GM12878 (cell line): Measurements from ENCODE around the gene TOM1L2. TPM values are rescaled to one million over a fixed set of nuclear protein-coding genes. Genes with fewer than 3 reads are reported as not detected.

Experiments
- BRCA1 ChIP-seq: IDR thresholded peaks from 2 replicates; pipeline ENCODE4 v1.6.1; 2011; ENCODE audit warnings: low read depth, low read length, improper control_type of control experiment
- MXI1 ChIP-seq: fragments of 150-350 bp; IDR thresholded peaks from 2 replicates; pipeline ENCODE4 v1.6.1; 2011; ENCODE audit warnings: low read depth, mild to moderate bottlenecking, inconsistent platforms, low read length, improper control_type of control experiment
- SMAD1 ChIP-seq: fragments of 450-650 bp; IDR thresholded peaks from 2 replicates; pipeline ENCODE4 v1.6.1; 2018; ENCODE audit warnings: mild to moderate bottlenecking, low read depth; ENCODE audit not compliant: partially characterized antibody
- STAT3 ChIP-seq: IDR thresholded peaks from 2 replicates; pipeline ENCODE4 v1.6.1; 2011; ENCODE audit warnings: low read depth, low read length, improper control_type of control experiment
- polyA plus RNA-seq, 11 experiments: library from polyadenylated mRNA; depleted of rRNA in 4 of 11; unstranded in 6 of 11; stranded (reverse) in 5 of 11; fragments of >200 nt; fragmentation: Nextera tagmentation in 4 of 11; fragmentation: Illumina TruSeq in 1 of 11; extraction: Ambion mirVana in 4 of 11; extraction: Trizol in 1 of 11; gene quantifications; 1 replicate in 1 of 11; 2 replicates in 10 of 11; pipeline versions ENCODE4 v1.2.1 to v1.2.3, GENCODE V29; 2011 to 2016; ENCODE audit warnings: inconsistent platforms in 2 of 11, missing spikeins in 2 of 11, low read depth in 1 of 11
- total RNA-seq, 4 experiments: library from RNA; depleted of rRNA in 3 of 4; stranded (reverse); fragments of >200 nt in 3 of 4; fragmentation: Illumina TruSeq in 1 of 4; extraction: Trizol in 1 of 4; gene quantifications; 2 replicates each; pipeline versions ENCODE4 v1.2.1 to v1.2.3, GENCODE V29; 2013 to 2021
- TF ChIP-seq, protein P1 (sequence below): fragments of 450-650 bp; IDR thresholded peaks from 2 replicates; pipeline ENCODE4 v1.6.1; 2017; ENCODE audit warnings: antibody characterized with exemption, mild to moderate bottlenecking, moderate library complexity
- TF ChIP-seq, protein P2 (sequence below): IDR thresholded peaks from 2 replicates; pipeline ENCODE4 v1.6.1; 2011; ENCODE audit warnings: borderline replicate concordance, low read depth, mild to moderate bottlenecking, moderate library complexity, low read length; ENCODE audit not compliant: insufficient read depth, poor library complexity, severe bottlenecking
- TF ChIP-seq, protein P3 (sequence below): fragments of 450-650 bp; IDR thresholded peaks from 2 replicates; pipeline ENCODE4 v1.6.1; 2014; ENCODE audit warnings: mild to moderate bottlenecking
- TF ChIP-seq, protein P4 (sequence below): IDR thresholded peaks from 2 replicates; pipeline ENCODE4 v1.6.1; 2012; ENCODE audit warnings: improper control_type of control experiment, low read depth, low read length; ENCODE audit not compliant: insufficient replicate concordance
- TF ChIP-seq, protein P5 (sequence below): fragments of 450-650 bp; formaldehyde crosslinking; IDR thresholded peaks from 2 replicates; pipeline ENCODE4 v1.4.0; 2022; ENCODE audit warnings: mild to moderate bottlenecking, moderate library complexity

The TOM1L2 gene
- total and polyA plus RNA-seq, 10 of the 15 experiments (the other 5 are each of a cell fraction or from before 2014, with no cell fraction given) = 0.19 to 19.2 (median 8.1) TPM

DNA sequence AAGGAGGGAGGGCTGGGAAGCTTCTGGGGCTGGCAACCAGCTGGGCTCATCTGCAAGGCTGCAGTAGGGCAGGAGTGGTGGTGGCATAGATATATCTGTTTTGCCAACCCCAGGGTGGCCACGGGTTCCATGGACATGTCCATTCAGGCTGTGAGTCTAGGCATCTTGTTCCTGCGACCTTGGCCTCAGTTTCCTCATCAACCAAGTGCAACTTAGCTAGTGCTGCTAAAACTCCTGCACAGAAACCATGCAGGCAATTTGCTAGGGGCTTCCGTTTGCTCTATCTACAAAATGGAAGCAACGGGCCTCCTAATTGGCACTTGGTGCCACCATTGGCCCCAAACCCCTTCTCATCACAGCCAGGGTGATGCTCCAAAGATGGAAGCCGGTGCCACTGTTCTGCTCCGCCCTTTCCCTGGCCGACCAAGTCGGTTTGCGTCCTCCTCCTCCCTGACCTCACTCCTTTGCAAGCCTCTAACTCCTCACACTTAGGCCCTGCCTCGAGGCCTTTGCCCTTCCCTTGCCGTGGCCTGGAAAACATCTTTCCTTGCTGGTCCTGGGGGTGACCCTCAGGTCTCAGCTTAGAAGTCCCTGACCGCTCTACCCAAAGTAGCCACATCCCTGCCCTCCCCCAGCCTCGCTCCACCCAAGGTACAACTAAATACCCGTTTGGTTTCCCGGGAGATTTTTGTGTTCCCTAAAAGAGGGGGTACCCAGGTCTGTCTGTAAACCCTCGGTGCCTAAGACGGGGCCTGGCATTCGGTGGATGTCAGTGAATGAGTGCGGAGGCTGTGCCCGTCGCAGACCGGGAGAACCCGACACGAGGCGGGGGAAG lies 136.6 kb downstream of the TOM1L2 start (continued):
- TF ChIP-seq, protein P1, sequence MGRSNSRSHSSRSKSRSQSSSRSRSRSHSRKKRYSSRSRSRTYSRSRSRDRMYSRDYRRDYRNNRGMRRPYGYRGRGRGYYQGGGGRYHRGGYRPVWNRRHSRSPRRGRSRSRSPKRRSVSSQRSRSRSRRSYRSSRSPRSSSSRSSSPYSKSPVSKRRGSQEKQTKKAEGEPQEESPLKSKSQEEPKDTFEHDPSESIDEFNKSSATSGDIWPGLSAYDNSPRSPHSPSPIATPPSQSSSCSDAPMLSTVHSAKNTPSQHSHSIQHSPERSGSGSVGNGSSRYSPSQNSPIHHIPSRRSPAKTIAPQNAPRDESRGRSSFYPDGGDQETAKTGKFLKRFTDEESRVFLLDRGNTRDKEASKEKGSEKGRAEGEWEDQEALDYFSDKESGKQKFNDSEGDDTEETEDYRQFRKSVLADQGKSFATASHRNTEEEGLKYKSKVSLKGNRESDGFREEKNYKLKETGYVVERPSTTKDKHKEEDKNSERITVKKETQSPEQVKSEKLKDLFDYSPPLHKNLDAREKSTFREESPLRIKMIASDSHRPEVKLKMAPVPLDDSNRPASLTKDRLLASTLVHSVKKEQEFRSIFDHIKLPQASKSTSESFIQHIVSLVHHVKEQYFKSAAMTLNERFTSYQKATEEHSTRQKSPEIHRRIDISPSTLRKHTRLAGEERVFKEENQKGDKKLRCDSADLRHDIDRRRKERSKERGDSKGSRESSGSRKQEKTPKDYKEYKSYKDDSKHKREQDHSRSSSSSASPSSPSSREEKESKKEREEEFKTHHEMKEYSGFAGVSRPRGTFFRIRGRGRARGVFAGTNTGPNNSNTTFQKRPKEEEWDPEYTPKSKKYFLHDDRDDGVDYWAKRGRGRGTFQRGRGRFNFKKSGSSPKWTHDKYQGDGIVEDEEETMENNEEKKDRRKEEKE = no peak
- TF ChIP-seq, protein P2, sequence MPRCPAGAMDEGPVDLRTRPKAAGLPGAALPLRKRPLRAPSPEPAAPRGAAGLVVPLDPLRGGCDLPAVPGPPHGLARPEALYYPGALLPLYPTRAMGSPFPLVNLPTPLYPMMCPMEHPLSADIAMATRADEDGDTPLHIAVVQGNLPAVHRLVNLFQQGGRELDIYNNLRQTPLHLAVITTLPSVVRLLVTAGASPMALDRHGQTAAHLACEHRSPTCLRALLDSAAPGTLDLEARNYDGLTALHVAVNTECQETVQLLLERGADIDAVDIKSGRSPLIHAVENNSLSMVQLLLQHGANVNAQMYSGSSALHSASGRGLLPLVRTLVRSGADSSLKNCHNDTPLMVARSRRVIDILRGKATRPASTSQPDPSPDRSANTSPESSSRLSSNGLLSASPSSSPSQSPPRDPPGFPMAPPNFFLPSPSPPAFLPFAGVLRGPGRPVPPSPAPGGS = no peak
- TF ChIP-seq STAT3 = no peak
- no peak; the same call in 1 of the 2 replicates for TF ChIP-seq MXI1
- TF ChIP-seq, protein P3, sequence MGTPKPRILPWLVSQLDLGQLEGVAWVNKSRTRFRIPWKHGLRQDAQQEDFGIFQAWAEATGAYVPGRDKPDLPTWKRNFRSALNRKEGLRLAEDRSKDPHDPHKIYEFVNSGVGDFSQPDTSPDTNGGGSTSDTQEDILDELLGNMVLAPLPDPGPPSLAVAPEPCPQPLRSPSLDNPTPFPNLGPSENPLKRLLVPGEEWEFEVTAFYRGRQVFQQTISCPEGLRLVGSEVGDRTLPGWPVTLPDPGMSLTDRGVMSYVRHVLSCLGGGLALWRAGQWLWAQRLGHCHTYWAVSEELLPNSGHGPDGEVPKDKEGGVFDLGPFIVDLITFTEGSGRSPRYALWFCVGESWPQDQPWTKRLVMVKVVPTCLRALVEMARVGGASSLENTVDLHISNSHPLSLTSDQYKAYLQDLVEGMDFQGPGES = no peak
- TF ChIP-seq, protein P4, sequence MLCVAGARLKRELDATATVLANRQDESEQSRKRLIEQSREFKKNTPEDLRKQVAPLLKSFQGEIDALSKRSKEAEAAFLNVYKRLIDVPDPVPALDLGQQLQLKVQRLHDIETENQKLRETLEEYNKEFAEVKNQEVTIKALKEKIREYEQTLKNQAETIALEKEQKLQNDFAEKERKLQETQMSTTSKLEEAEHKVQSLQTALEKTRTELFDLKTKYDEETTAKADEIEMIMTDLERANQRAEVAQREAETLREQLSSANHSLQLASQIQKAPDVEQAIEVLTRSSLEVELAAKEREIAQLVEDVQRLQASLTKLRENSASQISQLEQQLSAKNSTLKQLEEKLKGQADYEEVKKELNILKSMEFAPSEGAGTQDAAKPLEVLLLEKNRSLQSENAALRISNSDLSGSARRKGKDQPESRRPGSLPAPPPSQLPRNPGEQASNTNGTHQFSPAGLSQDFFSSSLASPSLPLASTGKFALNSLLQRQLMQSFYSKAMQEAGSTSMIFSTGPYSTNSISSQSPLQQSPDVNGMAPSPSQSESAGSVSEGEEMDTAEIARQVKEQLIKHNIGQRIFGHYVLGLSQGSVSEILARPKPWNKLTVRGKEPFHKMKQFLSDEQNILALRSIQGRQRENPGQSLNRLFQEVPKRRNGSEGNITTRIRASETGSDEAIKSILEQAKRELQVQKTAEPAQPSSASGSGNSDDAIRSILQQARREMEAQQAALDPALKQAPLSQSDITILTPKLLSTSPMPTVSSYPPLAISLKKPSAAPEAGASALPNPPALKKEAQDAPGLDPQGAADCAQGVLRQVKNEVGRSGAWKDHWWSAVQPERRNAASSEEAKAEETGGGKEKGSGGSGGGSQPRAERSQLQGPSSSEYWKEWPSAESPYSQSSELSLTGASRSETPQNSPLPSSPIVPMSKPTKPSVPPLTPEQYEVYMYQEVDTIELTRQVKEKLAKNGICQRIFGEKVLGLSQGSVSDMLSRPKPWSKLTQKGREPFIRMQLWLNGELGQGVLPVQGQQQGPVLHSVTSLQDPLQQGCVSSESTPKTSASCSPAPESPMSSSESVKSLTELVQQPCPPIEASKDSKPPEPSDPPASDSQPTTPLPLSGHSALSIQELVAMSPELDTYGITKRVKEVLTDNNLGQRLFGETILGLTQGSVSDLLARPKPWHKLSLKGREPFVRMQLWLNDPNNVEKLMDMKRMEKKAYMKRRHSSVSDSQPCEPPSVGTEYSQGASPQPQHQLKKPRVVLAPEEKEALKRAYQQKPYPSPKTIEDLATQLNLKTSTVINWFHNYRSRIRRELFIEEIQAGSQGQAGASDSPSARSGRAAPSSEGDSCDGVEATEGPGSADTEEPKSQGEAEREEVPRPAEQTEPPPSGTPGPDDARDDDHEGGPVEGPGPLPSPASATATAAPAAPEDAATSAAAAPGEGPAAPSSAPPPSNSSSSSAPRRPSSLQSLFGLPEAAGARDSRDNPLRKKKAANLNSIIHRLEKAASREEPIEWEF = no peak
- no peak for TF ChIP-seq BRCA1
- TF ChIP-seq SMAD1 = no peak
- TF ChIP-seq, protein P5, sequence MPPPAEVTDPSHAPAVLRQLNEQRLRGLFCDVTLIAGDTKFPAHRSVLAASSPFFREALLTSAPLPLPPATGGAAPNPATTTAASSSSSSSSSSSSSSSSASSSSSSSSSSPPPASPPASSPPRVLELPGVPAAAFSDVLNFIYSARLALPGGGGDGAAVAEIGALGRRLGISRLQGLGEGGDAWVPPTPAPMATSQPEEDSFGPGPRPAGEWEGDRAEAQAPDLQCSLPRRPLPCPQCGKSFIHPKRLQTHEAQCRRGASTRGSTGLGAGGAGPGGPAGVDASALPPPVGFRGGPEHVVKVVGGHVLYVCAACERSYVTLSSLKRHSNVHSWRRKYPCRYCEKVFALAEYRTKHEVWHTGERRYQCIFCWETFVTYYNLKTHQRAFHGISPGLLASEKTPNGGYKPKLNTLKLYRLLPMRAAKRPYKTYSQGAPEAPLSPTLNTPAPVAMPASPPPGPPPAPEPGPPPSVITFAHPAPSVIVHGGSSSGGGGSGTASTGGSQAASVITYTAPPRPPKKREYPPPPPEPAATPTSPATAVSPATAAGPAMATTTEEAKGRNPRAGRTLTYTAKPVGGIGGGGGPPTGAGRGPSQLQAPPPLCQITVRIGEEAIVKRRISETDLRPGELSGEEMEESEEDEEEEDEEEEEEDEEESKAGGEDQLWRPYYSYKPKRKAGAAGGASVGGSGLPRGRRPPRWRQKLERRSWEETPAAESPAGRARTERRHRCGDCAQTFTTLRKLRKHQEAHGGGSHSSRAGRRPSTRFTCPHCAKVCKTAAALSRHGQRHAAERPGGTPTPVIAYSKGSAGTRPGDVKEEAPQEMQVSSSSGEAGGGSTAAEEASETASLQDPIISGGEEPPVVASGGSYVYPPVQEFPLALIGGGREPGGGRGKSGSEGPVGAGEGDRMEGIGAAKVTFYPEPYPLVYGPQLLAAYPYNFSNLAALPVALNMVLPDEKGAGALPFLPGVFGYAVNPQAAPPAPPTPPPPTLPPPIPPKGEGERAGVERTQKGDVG (CRISPR knock-in tag) = no peak
